NCI-H146 treated with DMSO at 0.1 percent for 48 hours (cell line): ENCODE measurements around the gene PDGFD.

Source experiments
- DNase-seq: peaks from one replicate; lab custom pipeline; 2025; ENCODE audit not compliant: unreplicated experiment; lab: John Stamatoyannopoulos, UW

The PDGFD gene

DNA sequence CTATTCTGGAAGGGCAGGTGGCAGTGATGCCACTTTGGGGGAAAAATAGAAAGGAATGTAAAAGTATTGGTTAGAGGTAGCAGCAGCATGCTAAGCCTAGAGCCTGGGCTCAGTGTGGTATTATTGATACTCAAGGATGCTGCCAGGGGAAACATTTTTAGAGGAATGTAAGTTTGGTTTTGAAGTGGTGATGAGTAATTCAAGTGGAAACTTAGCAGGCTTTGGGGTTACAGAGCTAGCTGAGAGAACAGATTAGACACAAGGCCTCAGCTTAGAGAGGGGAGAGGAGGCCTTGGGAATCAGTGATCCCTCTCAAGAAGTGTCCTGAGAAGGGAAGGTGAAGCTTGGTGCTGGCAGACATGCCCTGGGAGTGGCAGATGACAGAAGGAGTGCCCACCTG, 160.5 kb downstream of the PDGFD start:
- no peak for DNase-seq

- no peak for DNase-seq
Observed at GRCh38 chr11:104001561-104002056, 162.3 kb downstream of the PDGFD start.

GRCh38 chr11:104000798-104001197, 163.1 kb downstream of the PDGFD start:
- DNase-seq: no peak

GRCh38 chr11:103998826-103999508, 165.0 kb downstream of the PDGFD start:
- DNase-seq: no peak

DNA sequence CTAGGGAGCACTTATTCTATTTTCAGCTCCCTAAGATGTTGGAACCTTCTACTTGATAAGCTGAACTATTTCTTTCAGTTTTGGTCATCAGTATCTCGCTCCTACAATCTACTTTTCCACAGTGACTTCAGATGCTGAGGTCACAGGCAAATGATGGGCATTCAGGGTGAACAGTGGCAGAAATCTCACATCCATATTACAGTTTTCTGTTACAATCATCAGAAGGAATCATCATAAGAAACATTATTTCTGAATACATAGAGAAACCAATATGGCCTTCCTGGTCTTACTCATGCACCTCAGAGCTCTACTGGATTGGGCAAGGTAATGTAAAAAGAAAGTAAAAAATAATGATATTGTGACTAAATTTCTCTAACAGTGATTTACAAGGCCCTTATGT, 166.9 kb downstream of the PDGFD start:
- no peak for DNase-seq

DNA sequence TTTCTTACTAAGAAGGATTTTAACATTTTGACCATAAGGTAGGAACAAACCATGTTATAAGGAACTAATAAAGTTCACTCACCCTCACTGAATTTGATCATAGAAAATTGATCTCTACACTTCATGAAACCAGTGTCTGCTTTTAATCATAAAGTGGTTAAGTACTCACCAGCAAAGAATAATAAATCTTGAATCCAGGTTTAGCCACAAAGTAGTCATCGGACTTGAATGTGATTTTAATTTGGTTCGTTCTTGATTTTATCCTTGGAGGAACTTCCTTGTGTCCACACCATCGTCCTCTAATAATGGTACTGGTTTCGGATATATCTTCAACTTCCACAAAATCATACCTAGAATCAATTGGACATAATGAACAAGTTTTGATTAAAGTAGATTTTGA, 168.1 kb downstream of the PDGFD start:
- DNase-seq: no peak

DNA sequence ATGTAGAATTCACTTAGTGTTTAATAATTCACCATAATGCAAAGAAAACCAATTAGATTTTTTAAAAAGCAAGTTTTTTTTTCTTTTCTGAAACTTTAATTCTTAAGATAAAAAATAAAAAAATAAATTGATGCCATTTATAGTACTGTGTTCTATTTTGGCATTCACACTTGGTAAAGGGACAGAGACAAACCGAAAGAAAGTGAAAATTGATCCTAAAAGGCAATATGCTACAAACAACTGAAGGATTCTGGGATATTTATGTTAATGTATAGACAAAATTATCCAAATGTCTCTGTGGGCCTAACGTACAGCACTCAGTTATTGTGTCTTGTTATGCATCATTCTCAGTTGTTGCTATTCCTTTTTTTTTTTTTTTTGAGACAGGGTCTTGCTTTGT, 169.4 kb downstream of the PDGFD start:
- DNase-seq: no peak

GRCh38 chr11:103994094-103994493, 169.9 kb downstream of the PDGFD start:
- DNase-seq: no peak

GRCh38 chr11:103993507-103993906, 170.4 kb downstream of the PDGFD start:
- no peak for DNase-seq

DNA sequence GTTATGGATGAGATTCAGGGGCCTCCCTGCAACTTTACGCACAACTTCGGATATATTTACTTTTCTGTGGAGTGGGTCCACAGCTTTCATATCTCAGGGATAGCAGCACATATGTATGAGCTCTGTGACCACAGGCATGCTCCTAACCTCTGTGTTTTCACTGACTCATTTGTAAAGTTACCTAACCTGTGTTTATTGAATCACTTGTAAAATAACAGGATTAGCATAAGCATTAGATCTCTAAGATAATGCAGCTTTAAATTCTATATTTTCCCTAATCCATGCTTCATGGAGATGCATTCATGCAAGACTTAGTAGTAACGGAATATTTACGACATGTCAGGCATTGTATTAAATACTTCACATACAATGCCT, 175.4 kb downstream of the PDGFD start:
- no peak for DNase-seq

GRCh38 chr11:103987629-103988594, 176.0 kb downstream of the PDGFD start:
- DNase-seq: no peak

GRCh38 chr11:103985041-103985440, 178.9 kb downstream of the PDGFD start:
- no peak for DNase-seq

DNA sequence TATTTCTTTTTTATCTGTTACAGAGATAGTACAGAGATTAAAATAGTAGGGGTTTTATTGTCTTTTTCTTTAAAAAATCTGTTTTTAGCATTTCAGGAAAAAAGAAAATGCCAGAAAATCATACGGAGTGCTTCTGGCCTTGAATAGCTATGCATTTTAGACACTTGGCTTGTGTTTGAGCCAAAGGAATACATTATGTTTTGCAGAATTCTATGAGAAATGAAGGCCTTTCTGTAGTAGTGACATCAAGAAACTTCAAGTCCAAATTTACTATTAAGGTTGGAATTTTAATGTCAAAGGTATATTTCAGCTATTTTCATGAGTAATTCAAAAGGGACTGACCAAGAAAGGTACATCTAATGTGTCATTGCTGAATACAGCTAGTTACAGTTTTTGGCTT, 183.8 kb downstream of the PDGFD start:
- no peak for DNase-seq

DNA sequence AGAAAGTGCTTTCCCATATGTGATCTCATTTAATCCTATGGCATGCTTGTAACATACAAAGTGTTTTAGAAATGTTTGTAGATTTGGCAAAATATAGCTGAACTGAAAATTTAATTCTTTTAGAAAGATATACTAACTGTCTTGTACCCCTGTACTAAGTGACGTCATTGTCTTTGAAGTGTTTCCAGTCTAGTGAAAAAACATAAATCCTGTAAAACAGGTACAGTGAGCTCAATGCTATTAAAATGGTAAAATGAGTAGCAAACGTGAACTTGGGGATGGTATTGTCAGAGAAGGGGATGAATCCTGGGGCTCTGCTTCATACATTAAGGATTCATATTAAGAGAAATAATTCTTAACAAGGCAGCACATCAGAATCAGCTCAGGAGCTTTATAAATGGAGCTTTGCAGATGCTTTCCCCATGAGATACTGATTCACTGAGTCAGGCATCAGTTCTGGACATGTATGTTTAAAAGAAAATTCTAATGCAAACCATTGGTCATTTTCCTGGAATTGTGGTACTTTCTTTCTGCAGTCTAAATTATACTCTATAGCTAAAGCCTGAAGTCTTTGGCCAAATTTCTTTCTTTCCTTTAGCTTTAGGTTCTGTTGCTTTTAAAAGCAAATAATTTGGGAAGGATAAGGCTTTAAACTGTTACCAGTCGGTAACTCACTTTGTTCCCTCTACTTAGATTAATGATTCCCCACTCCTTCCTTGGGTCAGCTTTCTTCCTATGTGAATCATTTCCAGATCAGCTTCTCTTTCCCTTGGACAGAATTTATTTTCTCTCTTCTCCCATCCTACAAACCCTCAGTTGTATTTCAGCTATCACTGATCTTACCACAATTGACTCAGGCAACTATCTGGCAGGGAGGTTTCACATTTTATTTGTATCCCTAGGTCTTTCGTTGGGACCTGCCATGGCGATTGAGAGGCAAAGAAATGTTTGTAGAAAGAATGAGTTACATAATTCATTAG, 185.0 kb downstream of the PDGFD start:
- no peak for DNase-seq

GRCh38 chr11:103972013-103972412, 191.9 kb downstream of the PDGFD start:
- no peak for DNase-seq

DNA sequence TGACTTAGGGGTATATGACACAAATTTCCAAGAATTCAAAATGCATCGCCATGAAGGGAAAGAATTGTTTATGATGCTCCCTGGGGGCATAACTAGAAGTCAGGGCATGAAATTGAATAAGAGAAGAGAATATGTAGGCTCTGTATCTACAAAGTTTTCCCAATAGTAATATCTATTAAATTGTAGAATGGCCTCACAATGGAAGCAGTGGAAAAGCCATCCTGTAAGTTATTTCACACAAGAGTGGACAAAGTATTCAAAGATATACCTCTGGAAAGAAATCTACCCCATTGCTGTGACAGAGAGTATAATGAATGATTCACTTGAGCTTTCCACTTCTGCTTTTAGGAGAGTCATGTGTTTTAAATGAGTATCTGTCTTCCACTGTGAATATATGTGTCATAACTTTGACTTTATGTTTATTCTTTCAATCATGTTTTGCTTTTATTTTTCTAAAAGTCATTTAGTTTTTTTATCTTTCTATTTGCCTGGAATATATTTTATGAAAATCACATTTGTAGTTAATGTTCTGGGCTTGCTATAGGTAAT, 193.2 kb downstream of the PDGFD start:
- no peak for DNase-seq

GRCh38 chr11:103968685-103969084, 195.3 kb downstream of the PDGFD start:
- DNase-seq: no peak

- no peak for DNase-seq
Observed at GRCh38 chr11:103967985-103968384, 196.0 kb downstream of the PDGFD start.

DNA sequence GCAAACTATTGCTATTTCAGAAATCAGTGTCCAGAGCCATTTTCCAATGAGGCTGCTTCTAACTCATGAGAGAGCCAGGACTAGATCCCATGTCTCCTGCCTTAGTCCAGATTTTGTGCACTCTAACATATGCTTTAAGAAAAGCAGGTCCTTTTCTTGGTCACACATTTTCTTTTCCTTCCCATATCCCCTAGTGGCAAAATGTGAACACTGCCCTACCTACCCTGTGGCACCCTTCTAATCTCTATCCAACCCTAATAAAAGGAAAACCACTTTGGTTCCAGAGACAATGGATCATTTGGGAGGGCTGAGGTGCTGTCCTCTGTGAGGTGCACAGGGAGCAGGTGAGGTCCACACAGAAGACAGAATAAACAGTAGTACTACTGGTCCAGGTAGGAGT, 199.6 kb downstream of the PDGFD start:
- DNase-seq: no peak

DNA sequence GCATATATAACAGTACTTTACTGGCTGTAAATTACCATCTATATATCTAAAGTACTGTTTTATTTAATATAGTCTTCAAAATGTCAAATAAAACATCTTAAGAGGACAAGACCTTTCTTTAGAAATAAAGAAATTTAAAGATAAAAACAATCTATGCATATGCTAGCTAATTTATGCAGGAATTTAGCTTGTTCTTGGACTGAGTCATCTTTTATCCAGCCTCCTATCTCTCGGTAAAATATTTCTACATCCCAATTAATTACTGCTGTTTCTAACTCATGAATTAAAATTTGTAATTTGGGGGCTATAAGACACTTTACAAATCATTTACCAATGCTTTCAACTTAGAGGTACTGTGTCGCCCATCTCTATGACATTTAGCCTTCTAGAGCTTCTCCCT, 200.3 kb downstream of the PDGFD start:
- no peak for DNase-seq

- no peak for DNase-seq
Observed at GRCh38 chr11:103961010-103961409, 202.9 kb downstream of the PDGFD start.
